SK-N-SH (cell line): Measurements from ENCODE around the gene TYW1B. TPM values are rescaled to one million over a fixed set of nuclear protein-coding genes. Genes with fewer than 3 reads are reported as not detected.

Experiments used
- CTCF ChIA-PET: fragments of 300-600, 350-600 bp; formaldehyde crosslinking; extraction: SDS; loops from one replicate; lab custom pipeline; 2021; lab: Yijun Ruan, JAX
- POLR2A ChIA-PET: fragments of 350-600 bp; sonication (Branson Sonifier 250); formaldehyde crosslinking; extraction: SDS; loops from one replicate; lab custom pipeline; 2020; ENCODE audit warnings: antibody characterized with exemption, inconsistent platforms; lab: Yijun Ruan, JAX
- DNase-seq: peaks from one replicate; pipeline ENCODE4 v3.0.0; 2012
- H2AFZ ChIP-seq: fragments of 200-600 bp; sonication (generic); 2 replicates; pipeline ENCODE4 v1.8.1; 2016; ENCODE audit warnings: antibody characterized with exemption, mild to moderate bottlenecking, low read depth
- H3F3A ChIP-seq: fragments of 200-600 bp; sonication (generic); replicated peaks from 2 replicates; pipeline ENCODE3; 2016; ENCODE audit warnings: antibody characterized with exemption, mild to moderate bottlenecking; ENCODE audit not compliant: insufficient read depth
- H3K27ac ChIP-seq, 2 experiments: fragments of 200-500 bp in 1 of 2; fragments of 200-600 bp in 1 of 2; sonication (Bioruptor generic) in 1 of 2; sonication (generic), shearing (Covaris generic) in 1 of 2; 2 replicates each; pipeline versions ENCODE4 v1.5.1 to v1.6.1; 2014 to 2016; ENCODE audit warnings: low read depth in 2 of 2, inconsistent platforms in 1 of 2, low read length in 1 of 2, mild to moderate bottlenecking in 1 of 2, mixed read lengths in 1 of 2
- H3K27me3 ChIP-seq: fragments of 200-600 bp; sonication (generic), shearing (Covaris generic); 2 replicates; pipeline ENCODE4 v1.6.1; 2016; ENCODE audit warnings: mixed run types; ENCODE audit not compliant: insufficient read depth
- H3K36me3 ChIP-seq, 2 experiments: fragments of 200-500 bp in 1 of 2; fragments of 200-600 bp in 1 of 2; sonication (Bioruptor generic) in 1 of 2; sonication (generic) in 1 of 2; replicated peaks in 1 of 2; 2 replicates each; pipeline versions ENCODE3 to v1.5.1; 2014 to 2016; ENCODE audit warnings: low read length in 1 of 2, mild to moderate bottlenecking in 1 of 2; ENCODE audit not compliant: insufficient read depth in 2 of 2, control insufficient read depth in 1 of 2
- H3K4me1 ChIP-seq, 2 experiments: fragments of 200-500 bp in 1 of 2; fragments of 200-600 bp in 1 of 2; sonication (Bioruptor generic) in 1 of 2; sonication (generic), shearing (Covaris generic) in 1 of 2; 2 replicates each; pipeline versions ENCODE4 v1.5.1 to v1.6.1; 2014 to 2016; ENCODE audit warnings: low read depth in 1 of 2, low read length in 1 of 2, mixed run types in 1 of 2; ENCODE audit not compliant: insufficient read depth in 2 of 2, control insufficient read depth in 1 of 2
- H3K4me2 ChIP-seq: fragments of 200-600 bp; sonication (generic), shearing (Covaris generic); 2 replicates; pipeline ENCODE4 v1.6.1; 2017; ENCODE audit warnings: mixed run types
- H3K4me3 ChIP-seq, 2 experiments: fragments of 200-500 bp in 1 of 2; fragments of 200-600 bp in 1 of 2; sonication (Bioruptor generic) in 1 of 2; sonication (generic), shearing (Covaris generic) in 1 of 2; 2 replicates each; pipeline versions ENCODE4 v1.5.1 to v1.8.1; 2014 to 2016; ENCODE audit warnings: low read depth in 2 of 2, inconsistent platforms in 1 of 2, low read length in 1 of 2, mild to moderate bottlenecking in 1 of 2, mixed read lengths in 1 of 2, moderate library complexity in 1 of 2
- H3K79me2 ChIP-seq: fragments of 200-600 bp; sonication (generic); 2 replicates; pipeline ENCODE4 v1.8.1; 2017; ENCODE audit warnings: mild to moderate bottlenecking; ENCODE audit not compliant: insufficient read depth
- H3K9ac ChIP-seq: fragments of 200-600 bp; sonication (generic); 2 replicates; pipeline ENCODE4 v1.6.1; 2017; ENCODE audit warnings: mixed run types
- H3K9me2 ChIP-seq: fragments of 200-600 bp; sonication (generic); 2 replicates; pipeline ENCODE4 v1.6.1; 2017; ENCODE audit warnings: mixed run types
- H3K9me3 ChIP-seq: fragments of 200-600 bp; sonication (generic); 2 replicates; pipeline ENCODE4 v1.6.1; 2017; ENCODE audit warnings: mixed run types, mild to moderate bottlenecking, moderate library complexity
- H4K20me1 ChIP-seq: fragments of 200-600 bp; sonication (generic); 2 replicates; pipeline ENCODE4 v1.6.1; 2017; ENCODE audit warnings: mild to moderate bottlenecking, mixed run types; ENCODE audit not compliant: insufficient read depth
- CHD2 ChIP-seq: fragments of 150-350 bp; IDR thresholded peaks from 2 replicates; pipeline ENCODE4 v1.6.1; 2018; ENCODE audit warnings: low read length; ENCODE audit not compliant: partially characterized antibody
- ELF1 ChIP-seq: IDR thresholded peaks from 2 replicates; pipeline ENCODE4 v1.4.0; 2012
- FOSL2 ChIP-seq: IDR thresholded peaks from 2 replicates; pipeline ENCODE4 v1.4.0; 2012; ENCODE audit warnings: low read depth, mild to moderate bottlenecking, moderate library complexity, borderline replicate concordance
- GABPA ChIP-seq: IDR thresholded peaks from 2 replicates; pipeline ENCODE4 v1.4.0; 2012; ENCODE audit warnings: low read depth, mild to moderate bottlenecking
- JUND ChIP-seq: IDR thresholded peaks from 2 replicates; pipeline ENCODE4 v1.4.0; 2012
- MEF2A ChIP-seq: IDR thresholded peaks from 2 replicates; pipeline ENCODE4 v1.4.0; 2012; ENCODE audit warnings: low read depth, borderline replicate concordance
- MXI1 ChIP-seq: IDR thresholded peaks from 2 replicates; pipeline ENCODE4 v1.6.1; 2012; ENCODE audit warnings: mild to moderate bottlenecking, low read depth, low read length, improper control_type of control experiment
- NFIC ChIP-seq: IDR thresholded peaks from 2 replicates; pipeline ENCODE4 v1.4.0; 2012; ENCODE audit warnings: borderline replicate concordance
- NRF1 ChIP-seq: IDR thresholded peaks from 2 replicates; pipeline ENCODE4 v1.6.1; 2012; ENCODE audit warnings: low read depth, mild to moderate bottlenecking, low read length
- POLR2AphosphoS5 ChIP-seq: IDR thresholded peaks from 2 replicates; pipeline ENCODE4 v1.6.1; 2012; ENCODE audit warnings: low read depth, low read length
- RCOR1 ChIP-seq: fragments of 150-350 bp; IDR thresholded peaks from 2 replicates; pipeline ENCODE4 v1.6.1; 2017; ENCODE audit warnings: antibody characterized with exemption, low read length
- RFX5 ChIP-seq: IDR thresholded peaks from 2 replicates; pipeline ENCODE4 v1.6.1; 2012; ENCODE audit warnings: mild to moderate bottlenecking, improper control_type of control experiment, low read length
- RXRA ChIP-seq: IDR thresholded peaks from 2 replicates; pipeline ENCODE4 v1.4.0; 2012; ENCODE audit warnings: low read depth, mild to moderate bottlenecking, borderline replicate concordance
- SMC3 ChIP-seq: IDR thresholded peaks from 2 replicates; pipeline ENCODE4 v1.6.1; 2012; ENCODE audit warnings: low read depth, low read length, improper control_type of control experiment
- YY1 ChIP-seq: IDR thresholded peaks from 2 replicates; pipeline ENCODE4 v1.4.0; 2012; ENCODE audit warnings: low read depth, mild to moderate bottlenecking
- WGBS: methylation state at CpG from one replicate; pipeline ENCODE4 v1.1.6; 2017; ENCODE audit warnings: low lambda C conversion rate; 5-methylcytosine and 5-hydroxymethylcytosine counted together
- polyA plus RNA-seq, 3 experiments: library from polyadenylated mRNA; depleted of rRNA; stranded (reverse); fragments of >200 nt; gene quantifications; 2 replicates each; pipeline ENCODE4 v1.2.3, GENCODE V29; 2012
- TF ChIP-seq, protein P1 (sequence below): IDR thresholded peaks from 2 replicates; pipeline ENCODE4 v1.4.0; 2012; ENCODE audit warnings: low read depth, borderline replicate concordance
- TF ChIP-seq, protein P2 (sequence below): fragments of 200-600 bp; sonication (generic); IDR thresholded peaks from 2 replicates; pipeline ENCODE4 v1.6.1; 2017; ENCODE audit warnings: antibody characterized with exemption, mild to moderate bottlenecking, moderate library complexity
- TF ChIP-seq, protein P3 (sequence below): IDR thresholded peaks from 2 replicates; pipeline ENCODE4; 2012
- TF ChIP-seq, protein P4 (sequence below): IDR thresholded peaks from 2 replicates; pipeline ENCODE4 v1.4.0; 2012; ENCODE audit warnings: low read depth, borderline replicate concordance

The TYW1B gene
- polyA plus RNA-seq, 1 of the 3 experiments (the other 2 are of a cell fraction), result 1.4 TPM

DNA sequence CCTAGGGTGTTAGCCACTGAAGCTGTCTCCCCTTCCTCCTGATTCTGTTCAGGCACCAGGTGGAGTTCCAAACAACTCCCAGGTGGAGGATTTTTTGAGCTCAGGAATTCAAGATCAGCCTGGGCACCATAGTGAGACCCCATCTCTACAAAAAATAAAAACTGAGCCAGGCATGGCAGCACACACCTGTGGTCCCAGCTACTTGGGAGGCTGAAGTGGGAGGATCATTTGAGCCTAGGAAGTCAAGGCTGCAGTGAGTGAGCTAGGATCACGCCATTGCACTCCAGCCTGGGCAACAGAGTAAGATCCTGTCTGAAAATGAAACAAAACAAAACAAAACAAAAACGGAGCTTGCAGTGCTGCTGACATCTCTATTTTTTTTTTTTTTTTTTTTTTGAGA, 287.1 kb downstream of the TYW1B start:
- H3K27me3 ChIP-seq, result no peaks in the 10 kb centered on the region
- ChIA-PET POLR2A (no interaction called here), CTCF (no interaction called here)
- no peak for TF ChIP-seq MEF2A
- TF ChIP-seq, protein P1, sequence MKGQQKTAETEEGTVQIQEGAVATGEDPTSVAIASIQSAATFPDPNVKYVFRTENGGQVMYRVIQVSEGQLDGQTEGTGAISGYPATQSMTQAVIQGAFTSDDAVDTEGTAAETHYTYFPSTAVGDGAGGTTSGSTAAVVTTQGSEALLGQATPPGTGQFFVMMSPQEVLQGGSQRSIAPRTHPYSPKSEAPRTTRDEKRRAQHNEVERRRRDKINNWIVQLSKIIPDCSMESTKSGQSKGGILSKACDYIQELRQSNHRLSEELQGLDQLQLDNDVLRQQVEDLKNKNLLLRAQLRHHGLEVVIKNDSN, result no peak
- TF ChIP-seq ELF1, result no peak
- TF ChIP-seq RFX5, result no peak
- TF ChIP-seq, protein P2, sequence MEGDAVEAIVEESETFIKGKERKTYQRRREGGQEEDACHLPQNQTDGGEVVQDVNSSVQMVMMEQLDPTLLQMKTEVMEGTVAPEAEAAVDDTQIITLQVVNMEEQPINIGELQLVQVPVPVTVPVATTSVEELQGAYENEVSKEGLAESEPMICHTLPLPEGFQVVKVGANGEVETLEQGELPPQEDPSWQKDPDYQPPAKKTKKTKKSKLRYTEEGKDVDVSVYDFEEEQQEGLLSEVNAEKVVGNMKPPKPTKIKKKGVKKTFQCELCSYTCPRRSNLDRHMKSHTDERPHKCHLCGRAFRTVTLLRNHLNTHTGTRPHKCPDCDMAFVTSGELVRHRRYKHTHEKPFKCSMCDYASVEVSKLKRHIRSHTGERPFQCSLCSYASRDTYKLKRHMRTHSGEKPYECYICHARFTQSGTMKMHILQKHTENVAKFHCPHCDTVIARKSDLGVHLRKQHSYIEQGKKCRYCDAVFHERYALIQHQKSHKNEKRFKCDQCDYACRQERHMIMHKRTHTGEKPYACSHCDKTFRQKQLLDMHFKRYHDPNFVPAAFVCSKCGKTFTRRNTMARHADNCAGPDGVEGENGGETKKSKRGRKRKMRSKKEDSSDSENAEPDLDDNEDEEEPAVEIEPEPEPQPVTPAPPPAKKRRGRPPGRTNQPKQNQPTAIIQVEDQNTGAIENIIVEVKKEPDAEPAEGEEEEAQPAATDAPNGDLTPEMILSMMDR, result no peak
- no peak for TF ChIP-seq MXI1
- no peak for TF ChIP-seq POLR2AphosphoS5
- TF ChIP-seq SMC3, result no peak
- no peak for TF ChIP-seq GABPA
- no peak for TF ChIP-seq FOSL2
- TF ChIP-seq, protein P3, sequence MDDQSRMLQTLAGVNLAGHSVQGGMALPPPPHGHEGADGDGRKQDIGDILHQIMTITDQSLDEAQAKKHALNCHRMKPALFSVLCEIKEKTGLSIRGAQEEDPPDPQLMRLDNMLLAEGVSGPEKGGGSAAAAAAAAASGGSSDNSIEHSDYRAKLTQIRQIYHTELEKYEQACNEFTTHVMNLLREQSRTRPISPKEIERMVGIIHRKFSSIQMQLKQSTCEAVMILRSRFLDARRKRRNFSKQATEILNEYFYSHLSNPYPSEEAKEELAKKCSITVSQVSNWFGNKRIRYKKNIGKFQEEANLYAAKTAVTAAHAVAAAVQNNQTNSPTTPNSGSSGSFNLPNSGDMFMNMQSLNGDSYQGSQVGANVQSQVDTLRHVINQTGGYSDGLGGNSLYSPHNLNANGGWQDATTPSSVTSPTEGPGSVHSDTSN, result no peak
- no peak for TF ChIP-seq RXRA
- no peak for TF ChIP-seq JUND
- TF ChIP-seq, protein P4, sequence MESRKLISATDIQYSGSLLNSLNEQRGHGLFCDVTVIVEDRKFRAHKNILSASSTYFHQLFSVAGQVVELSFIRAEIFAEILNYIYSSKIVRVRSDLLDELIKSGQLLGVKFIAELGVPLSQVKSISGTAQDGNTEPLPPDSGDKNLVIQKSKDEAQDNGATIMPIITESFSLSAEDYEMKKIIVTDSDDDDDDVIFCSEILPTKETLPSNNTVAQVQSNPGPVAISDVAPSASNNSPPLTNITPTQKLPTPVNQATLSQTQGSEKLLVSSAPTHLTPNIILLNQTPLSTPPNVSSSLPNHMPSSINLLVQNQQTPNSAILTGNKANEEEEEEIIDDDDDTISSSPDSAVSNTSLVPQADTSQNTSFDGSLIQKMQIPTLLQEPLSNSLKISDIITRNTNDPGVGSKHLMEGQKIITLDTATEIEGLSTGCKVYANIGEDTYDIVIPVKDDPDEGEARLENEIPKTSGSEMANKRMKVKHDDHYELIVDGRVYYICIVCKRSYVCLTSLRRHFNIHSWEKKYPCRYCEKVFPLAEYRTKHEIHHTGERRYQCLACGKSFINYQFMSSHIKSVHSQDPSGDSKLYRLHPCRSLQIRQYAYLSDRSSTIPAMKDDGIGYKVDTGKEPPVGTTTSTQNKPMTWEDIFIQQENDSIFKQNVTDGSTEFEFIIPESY, result no peak
- TF ChIP-seq NFIC, result no peak
- TF ChIP-seq NRF1, result no peak
- TF ChIP-seq RCOR1, result no peak
- TF ChIP-seq CHD2, result no peak
- TF ChIP-seq YY1, result no peak
- no peak overlapping the region for H3K9ac ChIP-seq
- no peak for DNase-seq
- no peaks in the 10 kb centered on the region for H3K9me3 ChIP-seq
- H2AFZ ChIP-seq, result no peak overlapping the region
- H3K4me2 ChIP-seq, result no peak overlapping the region
- no peaks in the 10 kb centered on the region for H3K36me3 ChIP-seq
- H3K4me3 ChIP-seq, result no peak overlapping the region
- H3F3A ChIP-seq, result no peaks in the 10 kb centered on the region
- no peaks in the 10 kb centered on the region for H4K20me1 ChIP-seq
- H3K79me2 ChIP-seq, result no peaks in the 10 kb centered on the region
- WGBS, result 69% methylated on average over 2 of the region's 2 CpGs
- H3K27ac ChIP-seq, result no peak overlapping the region
- peaks cover 0 to 2% of the 10 kb centered on the region in 2 experiments; a peak in 1 of 4 replicates for H3K4me1 ChIP-seq
- H3K9me2 ChIP-seq, result no peaks in the 10 kb centered on the region
